Spleen (tissue), 11 donors: Measurements from ENCODE around the gene C2orf49. TPM values are rescaled to one million over a fixed set of nuclear protein-coding genes. Genes with fewer than 3 reads are reported as not detected.

Experiments used
- DNase-seq: peaks from one replicate; pipeline ENCODE4 v3.0.0-alpha.2; 2020
- H3K27ac ChIP-seq, 8 donors: fragments of 200-600 bp; sonication (generic) in 7 of 8; 1 replicate in 4 of 8; 2 replicates in 4 of 8; pipeline versions ENCODE4 v1.5.0 to v1.8.0; 2016 to 2021; ENCODE audit warnings: inconsistent platforms in 4 of 8, mild to moderate bottlenecking in 4 of 8, moderate library complexity in 1 of 8
- H3K27me3 ChIP-seq, 7 donors: fragments of 200-600 bp; sonication (generic) in 6 of 7; replicated peaks in 1 of 7; 1 replicate in 4 of 7; 2 replicates in 3 of 7; pipeline versions ENCODE4 v1.5.0 to v1.8.0; 2016 to 2021; ENCODE audit warnings: inconsistent platforms in 3 of 7, mild to moderate bottlenecking in 1 of 7
- H3K36me3 ChIP-seq, 6 donors: fragments of 200-600 bp; sonication (generic) in 5 of 6; 1 replicate in 4 of 6; 2 replicates in 2 of 6; pipeline versions ENCODE4 v1.5.0 to v1.8.0; 2016 to 2021; ENCODE audit warnings: inconsistent platforms in 2 of 6
- H3K4me1 ChIP-seq, 6 donors: fragments of 200-600 bp; sonication (generic) in 5 of 6; 1 replicate in 3 of 6; 2 replicates in 3 of 6; pipeline versions ENCODE4 v1.5.0 to v1.8.0; 2016 to 2021; ENCODE audit warnings: inconsistent platforms in 3 of 6
- H3K4me3 ChIP-seq, 8 donors: fragments of 200-600 bp; sonication (generic) in 7 of 8; 1 replicate in 4 of 8; 2 replicates in 4 of 8; pipeline versions ENCODE4 v1.5.0 to v1.8.0; 2016 to 2021; ENCODE audit warnings: inconsistent platforms in 4 of 8, mild to moderate bottlenecking in 4 of 8, moderate library complexity in 2 of 8
- H3K9me3 ChIP-seq, 8 donors: fragments of 200-600 bp; sonication (generic) in 7 of 8; 1 replicate in 4 of 8; 2 replicates in 4 of 8; pipeline versions ENCODE4 v1.5.0 to v1.8.0; 2016 to 2021; ENCODE audit warnings: inconsistent platforms in 4 of 8
- CTCF ChIP-seq, 11 experiments: fragments of 200-600 bp in 7 of 11; fragments of 450-650 bp in 4 of 11; sonication (generic) in 4 of 11; IDR thresholded peaks in 8 of 11; conservative IDR thresholded peaks in 3 of 11; 1 replicate in 7 of 11; 2 replicates in 4 of 11; pipeline versions ENCODE4 v1.4.0 to v1.8.0; 2016 to 2021; ENCODE audit warnings: antibody characterized with exemption in 11 of 11, inconsistent platforms in 4 of 11, mild to moderate bottlenecking in 1 of 11
- POLR2A ChIP-seq, 3 donors: fragments of 450-650 bp; IDR thresholded peaks; one replicate each; pipeline ENCODE4 v1.5.1; 2017; ENCODE audit warnings: antibody characterized with exemption in 3 of 3, mild to moderate bottlenecking in 1 of 3
- POLR2AphosphoS5 ChIP-seq, 3 donors: sonication (generic); formaldehyde crosslinking; IDR thresholded peaks; one replicate each; pipeline ENCODE4 v1.5.1; 2017; ENCODE audit warnings: antibody characterized with exemption in 3 of 3
- WGBS, 5 donors: extraction: QIAGEN DNeasy Blood & Tissue Kit in 3 of 5; methylation state at CpG; one replicate each; pipeline versions ENCODE4 v1.1.5 to v1.1.7; 2013 to 2018; 5-methylcytosine and 5-hydroxymethylcytosine counted together
- intact Hi-C: fragments of 100-400 bp; cut with DNase I; formaldehyde crosslinking; loops from one replicate; pipeline ENCODE4 v1.15.0; 2023; ENCODE audit warnings: low total_unique reads
- polyA plus RNA-seq, 3 donors: library from polyadenylated mRNA; stranded (reverse); fragments of 200-250 nt; gene quantifications; one replicate each; pipeline ENCODE4 v1.2.1, GENCODE V29; 2013
- total RNA-seq, 7 donors: library from RNA; depleted of rRNA in 3 of 7; stranded (reverse); fragments of >200 nt in 3 of 7; fragmentation: NEBNext Ultra II Directional in 4 of 7; extraction: Animal tissue kit (Norgen Biotek cat#: 25700) in 4 of 7; gene quantifications; one replicate each; pipeline versions ENCODE4 v1.1.0 to v1.2.1, GENCODE V29; 2016 to 2021
- donor health status: healthy with polysubstance abuse.
- donor health status: DM: no; HTN: no; CAD: no; lungs with moderate emphysema.
- donor health status: DM: no; HTN: no; CAD: no.
- donor health status: Bipolar disorder and iron deficiency.
- donor health status: healthy.
- donor health status: DM: no; HTN: no; CAD: no.
- donor health status: DM: yes; HTN: yes; CAD: no.

Gene C2orf49
- total and polyA plus RNA-seq, 10 donors, result 4.3 to 33.7 (median 17.2) TPM

DNA sequence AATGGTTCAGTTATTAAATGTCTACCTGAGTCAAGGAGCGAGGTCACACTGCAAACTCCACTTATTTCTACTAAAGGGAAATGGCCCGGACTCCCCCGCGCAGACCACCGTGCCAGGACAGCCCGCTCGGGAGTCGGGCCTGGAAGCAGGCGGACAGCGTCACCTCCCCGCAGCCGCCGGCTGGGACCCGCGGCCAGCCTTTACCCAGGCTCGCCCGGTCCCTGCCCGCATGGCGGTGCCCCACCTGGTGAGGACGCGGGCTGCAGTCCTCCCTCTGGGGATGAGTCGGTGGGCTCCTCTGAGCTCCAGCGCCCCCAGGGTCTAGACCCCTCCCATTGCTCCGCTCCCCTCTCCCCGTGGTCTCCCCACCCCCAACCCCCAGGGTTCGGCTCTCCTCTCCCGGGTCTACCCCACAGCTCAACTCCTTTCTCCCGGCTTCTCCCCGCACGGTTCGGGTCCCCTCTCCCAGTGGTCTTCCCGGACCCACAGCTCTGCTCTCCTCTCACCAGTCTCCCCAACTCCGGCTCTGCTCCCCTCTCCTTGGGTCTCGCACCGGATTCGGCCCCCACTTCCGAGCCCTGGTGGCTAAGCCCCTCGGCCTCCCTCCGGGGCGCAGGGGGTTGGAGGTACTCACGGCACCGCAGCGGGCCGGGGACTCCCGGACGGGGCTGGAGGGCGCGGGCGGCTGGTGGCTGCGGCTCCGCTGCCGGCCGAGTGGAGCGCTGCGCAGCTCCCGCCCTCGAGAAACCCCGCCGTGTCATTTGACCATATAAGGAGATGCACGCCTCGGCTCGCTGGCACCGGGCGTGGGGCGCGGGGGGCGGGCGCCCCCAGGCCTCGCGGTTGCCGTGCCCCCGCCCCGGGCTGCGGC lies 61.2 kb downstream of the C2orf49 start, which contains the start of gene FHL2:
Gene FHL2 (minus strand): TSS at position 716 of the 871 bp plus-strand sequence. CDS start 12,535 bp downstream, outside the sequence.
- DNase-seq, result peak; percentile 86
- WGBS, 5 donors, result 2 to 3% (median 2%) methylated on average over 30 to 74 of the region's 74 CpGs
- Histone ChIP-seq H3K27ac (peak within 1 kb of the TSS; percentile 48 to 84 (median 75)), H3K27me3 (peaks cover 0 to 43% (median 30%) of the 10 kb centered on the region in 7 donors), H3K36me3 (no peaks in the 10 kb centered on the region), H3K4me1 (peaks cover 3 to 19% (median 13%) of the 10 kb centered on the region in 6 donors), H3K4me3 (peak within 1 kb of the TSS; percentile 28 to 71 (median 41)), H3K9me3 (no peaks in the 10 kb centered on the region)
- intact Hi-C loops, result no loop called here
- TF ChIP-seq CTCF (IDR thresholded peaks at IDR 0.05 in 8 of 11, conservative IDR thresholded peaks at IDR 0.05 in 3 of 11) (peak in 9 of 11 experiments; percentile 32 to 76 (median 55)), POLR2A (IDR thresholded peaks at IDR 0.05) (no peak), POLR2AphosphoS5 (IDR thresholded peaks at IDR 0.05) (peak; percentile 46 to 84 (median 79))

Other genes starting within 250 kb of the C2orf49 start
- not detected for gene GPR45, start 95.8 kb upstream of the C2orf49 start, total RNA-seq
- not detected for gene GPR45, start 95.8 kb upstream of the C2orf49 start, polyA plus RNA-seq
- gene TGFBRAP1, start 7.8 kb upstream of the C2orf49 start, total RNA-seq, result 10 to 100 TPM; 19.2 to 32.7 (median 24.0) TPM
- 1 to 10 TPM; 4.6 to 7.1 (median 4.7) TPM for gene TGFBRAP1, start 7.8 kb upstream of the C2orf49 start, polyA plus RNA-seq
- 10 to 100 TPM; 16.1 to 27.4 (median 21.4) TPM for gene FHL2, start 61.5 kb downstream of the C2orf49 start, total RNA-seq
- 10 to 100 TPM in 1 of 3 donors, 1 to 10 TPM in 2; 6.8 to 12.2 (median 8.8) TPM for gene FHL2, start 61.5 kb downstream of the C2orf49 start, polyA plus RNA-seq